Activated naive CD8-positive, alpha-beta T cell treated with anti-CD3 and anti-CD28 coated beads, Interleukin-2, amount 50 U/mL, for 16 hours (primary cell): ENCODE data around the gene HIBCH.
"Not testable (repeated sequence)": the region's sequence is repeated elsewhere in the genome, so short reads cannot be mapped to it uniquely, and the experiment has no call there.

Experiments used
- DNase-seq: peaks from one replicate; pipeline ENCODE4 v3.0.0-alpha.2; 2020; ENCODE audit warnings: low read depth, low spot score

HIBCH gene

DNA sequence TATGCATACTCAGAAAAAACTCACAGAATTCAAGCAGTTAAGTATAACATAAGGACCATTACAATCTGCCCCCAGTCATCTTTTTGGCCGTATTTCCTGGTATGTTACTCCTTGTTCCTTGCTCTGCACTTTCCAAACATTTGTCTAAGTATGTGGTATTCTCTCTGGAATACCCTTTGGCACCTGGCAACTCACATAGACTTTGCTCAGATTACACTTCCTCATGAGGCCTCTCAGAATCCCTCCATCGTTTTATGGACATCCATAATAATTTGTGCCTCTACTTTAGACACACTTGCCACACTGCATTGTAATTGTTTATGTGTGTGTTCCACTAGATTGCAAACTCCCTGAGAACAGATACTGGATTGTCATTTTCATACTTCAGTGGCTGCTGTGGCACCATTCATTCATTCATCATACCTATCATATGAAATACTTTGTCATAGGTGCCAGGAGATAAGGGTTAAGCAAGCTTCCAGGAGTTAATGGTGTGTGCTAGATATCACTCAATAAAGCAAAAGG is 84.0 kb downstream of the HIBCH start:
- no peak for DNase-seq

GRCh38 chr2:190235101-190235500 is 84.5 kb downstream of the HIBCH start:
- no peak for DNase-seq

DNA sequence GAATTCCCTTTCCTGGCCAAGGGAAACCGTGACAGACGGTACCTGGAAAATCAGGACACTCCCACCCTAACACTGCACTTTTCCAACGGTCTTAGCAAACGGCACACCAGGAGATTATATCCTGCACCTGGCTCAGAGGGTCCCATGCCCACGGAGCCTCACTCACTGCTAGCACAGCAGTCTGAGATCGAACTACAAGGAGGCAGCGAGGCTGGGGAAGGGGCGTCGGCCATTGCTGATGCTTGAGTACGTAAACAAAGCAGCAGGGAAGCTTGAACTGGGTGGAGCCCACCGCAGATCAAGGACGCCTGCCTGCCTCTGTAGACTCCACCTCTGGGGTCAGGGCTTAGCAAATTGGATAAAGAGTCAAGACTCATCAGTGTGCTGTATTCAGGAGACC is 95.6 kb downstream of the HIBCH start:
- not testable (repeated sequence) for DNase-seq

DNA sequence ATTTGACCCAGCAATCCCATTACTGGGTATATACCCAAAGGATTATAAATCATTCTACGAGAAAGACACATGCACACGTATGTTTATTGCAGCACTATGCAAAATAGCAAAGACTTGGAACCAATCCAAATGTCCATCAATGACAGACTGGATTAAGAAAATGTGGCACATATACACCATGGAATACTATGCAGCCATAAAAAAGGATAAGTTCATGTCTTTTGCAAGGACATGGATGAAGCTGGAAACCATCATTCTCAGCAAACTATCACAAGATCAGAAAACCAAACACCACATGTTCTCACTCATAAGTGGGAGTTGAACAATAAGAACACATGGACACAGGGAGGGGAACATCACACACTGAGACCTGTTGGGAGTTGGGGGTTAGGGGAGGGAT is 96.9 kb downstream of the HIBCH start:
- not testable (repeated sequence) for DNase-seq

GRCh38 chr2:190221429-190221828 is 98.2 kb downstream of the HIBCH start:
- DNase-seq: no peak

GRCh38 chr2:190219186-190219585 is 100.4 kb downstream of the HIBCH start:
- no peak for DNase-seq

DNA sequence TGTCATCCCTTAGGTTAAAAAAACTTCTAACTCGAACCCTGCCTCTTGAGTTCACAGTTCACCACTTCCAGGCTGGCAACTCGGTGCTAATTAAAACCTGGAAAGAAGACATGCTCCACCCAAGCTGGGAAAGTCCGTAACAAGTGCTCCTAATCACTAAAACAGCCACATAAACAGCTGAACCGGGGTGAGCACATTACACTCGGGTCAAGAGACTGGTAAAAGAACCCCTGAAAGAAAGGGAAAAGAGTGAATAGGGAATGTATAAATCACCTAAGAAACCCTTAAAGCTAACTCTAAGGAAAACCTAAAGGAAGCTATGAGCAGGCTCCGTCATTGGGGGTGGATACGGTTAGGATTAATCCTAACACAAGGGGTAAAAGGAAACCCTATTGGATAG is 102.0 kb downstream of the HIBCH start:
- DNase-seq: no peak

DNA sequence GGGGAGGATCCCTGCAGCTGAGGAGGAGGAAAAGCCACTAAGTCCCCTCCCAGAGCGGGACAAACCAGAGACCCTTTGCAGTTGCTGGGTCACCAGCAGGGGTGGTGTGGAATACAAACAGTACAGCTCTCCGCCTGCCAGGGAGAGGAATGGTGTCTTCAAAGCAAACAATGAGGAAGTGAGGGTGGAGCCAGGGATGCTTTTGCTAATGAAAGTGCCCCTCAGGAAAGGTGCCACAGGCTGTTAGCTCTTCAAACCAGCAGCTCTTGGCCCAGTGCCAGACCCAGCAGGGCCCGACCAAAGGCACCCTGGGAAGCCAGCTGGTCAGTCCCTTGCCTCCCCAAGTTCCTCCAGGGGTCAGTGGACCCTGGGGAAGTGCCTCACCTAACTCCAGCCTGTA is 102.8 kb downstream of the HIBCH start:
- no peak for DNase-seq

- DNase-seq: no peak
Measured at GRCh38 chr2:190215620-190216019, 104.0 kb downstream of the HIBCH start.

- DNase-seq: no peak
Measured at GRCh38 chr2:190214426-190215194, 105.0 kb downstream of the HIBCH start.

DNA sequence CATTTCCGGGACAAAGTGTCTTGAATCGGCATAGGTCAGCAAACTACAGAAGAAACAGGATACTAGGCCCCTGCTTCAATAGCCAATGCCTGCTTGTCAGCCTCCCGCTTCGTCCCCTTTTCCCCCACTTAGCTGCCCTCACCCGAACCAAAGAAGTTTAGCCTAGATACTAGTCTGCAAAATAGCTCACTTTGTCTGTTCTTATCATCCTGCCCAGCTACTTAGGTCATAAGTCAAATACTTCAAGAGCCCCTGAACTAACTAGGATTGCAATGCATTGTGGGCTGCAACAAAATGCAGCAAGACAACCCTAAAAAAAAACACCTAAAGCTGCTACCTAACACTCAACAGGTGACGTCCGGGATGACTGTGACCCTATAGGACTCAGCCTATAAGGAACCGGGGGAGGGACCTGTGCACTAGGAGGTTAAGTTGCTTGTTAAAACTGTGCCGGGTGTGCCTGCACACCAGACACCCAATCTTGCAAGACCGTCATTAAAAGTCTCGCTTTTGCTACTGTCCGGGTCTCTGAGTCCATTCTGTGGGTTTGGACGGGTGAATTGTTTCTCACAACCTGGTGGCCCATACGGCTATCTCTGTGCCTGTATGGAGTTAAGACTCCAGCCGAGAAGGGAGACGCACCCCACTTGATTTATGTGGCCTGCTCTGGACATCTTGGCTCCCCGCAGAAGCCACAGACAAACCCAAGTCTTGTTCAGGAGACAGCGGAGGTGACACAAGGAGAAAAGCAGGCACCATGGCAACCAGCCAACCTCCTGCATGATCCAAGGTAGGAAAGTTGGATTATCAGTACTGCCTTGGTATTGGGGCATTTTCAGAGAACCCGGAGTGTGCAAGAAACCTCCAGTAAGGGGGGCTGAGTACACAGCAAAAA is 105.9 kb downstream of the HIBCH start:
- no peak for DNase-seq

GRCh38 chr2:190210471-190210870 is 109.2 kb downstream of the HIBCH start:
- no peak for DNase-seq

DNA sequence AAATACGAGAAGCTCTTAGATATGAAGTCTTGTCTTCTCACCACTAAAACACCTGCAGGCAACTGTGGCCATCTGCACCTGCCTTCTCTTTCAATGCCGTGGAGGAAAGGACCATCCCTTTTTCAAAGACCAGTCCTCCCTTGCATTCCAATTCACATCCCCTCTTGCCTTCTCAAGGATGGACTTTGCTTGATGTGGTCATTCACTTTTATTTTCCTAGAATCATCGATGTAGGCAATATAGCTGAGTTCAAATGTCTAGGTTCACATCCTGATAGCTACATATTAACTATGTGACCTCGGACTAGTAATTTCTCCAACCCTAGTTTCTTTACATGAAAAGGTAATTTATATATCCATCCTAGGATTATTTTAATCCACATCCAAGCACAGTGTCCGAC is 110.1 kb downstream of the HIBCH start:
- DNase-seq: no peak

DNA sequence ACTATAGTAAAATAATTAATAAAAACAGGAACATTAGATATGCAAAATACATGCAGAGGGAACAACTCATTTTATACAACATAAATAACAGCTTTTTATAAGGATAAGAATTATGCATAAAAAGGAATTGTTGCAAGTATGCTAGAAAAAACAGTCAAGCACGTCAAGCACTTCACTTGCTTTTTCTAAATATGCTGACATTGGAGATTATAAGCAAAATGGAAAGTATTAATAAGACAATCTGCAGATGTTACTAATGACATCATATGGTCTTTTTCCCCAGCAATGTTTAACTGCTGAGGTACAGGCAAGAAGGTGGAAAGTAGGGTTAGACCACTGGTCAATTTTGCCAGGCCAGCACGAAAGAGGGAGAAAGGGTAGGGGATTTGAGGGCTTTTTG is 111.7 kb downstream of the HIBCH start:
- DNase-seq: no peak

GRCh38 chr2:190205657-190206056 is 114.0 kb downstream of the HIBCH start:
- no peak for DNase-seq

DNA sequence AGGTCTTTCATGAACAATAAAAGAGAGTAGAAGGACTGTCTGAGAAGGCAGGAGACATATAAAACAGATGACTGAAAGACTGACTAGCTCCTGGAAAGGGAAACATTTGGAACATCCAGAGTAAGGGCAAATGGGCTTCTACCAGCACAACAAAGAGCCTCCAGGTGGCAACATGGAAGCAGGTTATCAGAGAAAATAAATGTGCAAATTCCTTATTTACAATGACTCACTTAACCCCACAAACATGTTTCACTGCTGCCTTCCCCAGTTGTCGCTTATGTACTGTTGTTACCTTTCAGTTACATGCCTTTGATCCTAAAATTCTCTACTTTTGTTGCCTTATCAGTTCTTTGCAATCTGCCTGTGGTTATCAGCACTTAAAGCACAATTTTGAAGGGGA is 117.0 kb downstream of the HIBCH start:
- no peak for DNase-seq

DNA sequence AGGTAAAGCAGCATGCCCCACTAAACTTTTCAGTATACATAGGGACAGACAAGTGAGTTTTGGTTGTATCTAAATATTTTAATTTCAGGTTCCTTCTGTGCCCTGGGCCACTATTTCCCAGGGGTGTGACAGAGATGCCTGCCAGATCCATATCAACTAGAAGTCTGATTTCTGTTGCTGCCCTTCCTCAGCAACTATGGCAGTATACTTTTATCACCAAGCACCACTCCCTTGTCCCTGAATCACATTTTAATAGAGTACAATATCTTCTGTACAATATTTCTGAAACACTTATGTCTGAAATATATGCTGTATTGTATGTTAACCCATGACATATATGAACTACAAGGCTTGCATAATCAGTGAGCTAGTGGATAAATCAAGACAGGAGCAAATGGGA is 117.6 kb downstream of the HIBCH start:
- DNase-seq: no peak

DNA sequence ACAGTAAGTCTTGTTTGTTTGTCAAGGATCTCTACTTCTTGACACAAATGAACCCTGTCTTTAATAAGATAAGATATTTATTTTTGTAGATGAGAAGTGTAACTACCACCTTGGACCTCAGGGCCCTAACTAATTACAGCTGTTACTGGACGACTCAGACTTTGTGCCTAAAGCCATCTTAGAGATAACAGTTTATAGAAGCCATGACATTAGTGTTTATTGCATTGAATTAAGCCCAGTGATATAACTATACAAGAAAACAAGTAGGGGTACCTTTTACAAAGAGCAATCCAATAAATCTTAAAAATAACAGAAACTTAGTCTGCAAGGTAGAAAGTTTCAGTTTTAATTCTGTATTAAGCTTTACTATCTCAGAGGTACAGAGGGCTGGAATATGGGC is 119.0 kb downstream of the HIBCH start:
- DNase-seq: no peak

GRCh38 chr2:190199530-190199929 is 120.1 kb downstream of the HIBCH start:
- no peak for DNase-seq

GRCh38 chr2:190199109-190199508 is 120.5 kb downstream of the HIBCH start:
- no peak for DNase-seq

- DNase-seq: no peak
Measured at GRCh38 chr2:190197143-190197720, 122.4 kb downstream of the HIBCH start.

DNA sequence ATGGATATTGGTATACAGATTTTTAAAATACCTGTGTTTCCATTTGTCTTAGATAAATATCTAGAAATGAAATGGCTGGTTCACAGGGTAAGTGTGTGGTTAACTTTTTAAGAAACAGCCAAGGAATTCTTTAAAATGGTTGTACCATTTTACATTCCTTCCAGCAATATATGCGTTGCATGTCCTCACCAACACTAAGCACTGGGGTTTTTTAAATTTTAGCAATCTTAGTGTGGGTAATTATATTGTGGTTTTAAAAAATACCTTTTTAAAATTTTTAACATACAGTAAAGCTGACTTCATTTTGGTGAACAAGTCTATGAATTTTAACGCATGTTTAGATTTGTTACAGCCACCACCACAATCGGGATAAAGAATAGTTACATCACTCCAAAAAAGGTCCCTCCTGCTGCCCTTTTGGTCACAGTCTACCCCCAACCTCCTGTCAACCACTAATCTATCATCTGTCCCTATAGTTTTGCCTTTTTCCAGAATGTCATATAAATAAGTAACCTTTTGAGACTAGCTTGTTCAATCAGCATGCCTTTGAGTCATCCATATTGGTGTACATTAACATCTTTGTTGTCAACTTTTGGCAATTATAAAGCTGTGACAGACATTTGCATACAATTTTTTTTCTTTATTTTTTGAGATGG is 129.0 kb downstream of the HIBCH start:
- DNase-seq: no peak
